NCI-H146 (cell line): ENCODE results near the gene SCIN.
"Not testable (repeated sequence)": the region's sequence is repeated elsewhere in the genome, so short reads cannot be mapped to it uniquely, and the experiment has no call there.

Experiments
- DNase-seq: peaks from one replicate; lab custom pipeline; 2025; lab: John Stamatoyannopoulos, UW

Gene SCIN

GRCh38 chr7:12687718-12688171, 117.2 kb downstream of the SCIN start:
- no peak for DNase-seq

- not testable (repeated sequence) for DNase-seq
Observed at GRCh38 chr7:12688485-12689170, 118.1 kb downstream of the SCIN start.

DNA sequence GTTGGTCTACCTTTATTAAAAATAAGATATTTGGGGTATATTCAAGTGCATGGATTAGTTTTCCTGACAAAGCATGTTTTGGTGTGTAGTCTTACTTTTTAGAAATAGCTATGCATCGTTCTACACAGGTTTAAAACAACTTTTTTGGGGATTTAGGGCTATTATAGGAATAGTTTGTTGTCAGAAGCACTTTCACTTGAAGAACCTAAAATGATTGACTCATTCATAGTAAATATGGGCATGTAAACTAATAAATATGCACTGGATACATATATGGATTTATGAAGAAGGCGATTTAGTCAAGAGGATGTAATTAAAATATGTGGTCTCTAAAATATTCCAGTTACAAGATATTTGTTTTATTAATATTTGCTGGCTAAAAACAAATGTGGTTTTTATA, 118.9 kb downstream of the SCIN start:
- DNase-seq, result no peak

DNA sequence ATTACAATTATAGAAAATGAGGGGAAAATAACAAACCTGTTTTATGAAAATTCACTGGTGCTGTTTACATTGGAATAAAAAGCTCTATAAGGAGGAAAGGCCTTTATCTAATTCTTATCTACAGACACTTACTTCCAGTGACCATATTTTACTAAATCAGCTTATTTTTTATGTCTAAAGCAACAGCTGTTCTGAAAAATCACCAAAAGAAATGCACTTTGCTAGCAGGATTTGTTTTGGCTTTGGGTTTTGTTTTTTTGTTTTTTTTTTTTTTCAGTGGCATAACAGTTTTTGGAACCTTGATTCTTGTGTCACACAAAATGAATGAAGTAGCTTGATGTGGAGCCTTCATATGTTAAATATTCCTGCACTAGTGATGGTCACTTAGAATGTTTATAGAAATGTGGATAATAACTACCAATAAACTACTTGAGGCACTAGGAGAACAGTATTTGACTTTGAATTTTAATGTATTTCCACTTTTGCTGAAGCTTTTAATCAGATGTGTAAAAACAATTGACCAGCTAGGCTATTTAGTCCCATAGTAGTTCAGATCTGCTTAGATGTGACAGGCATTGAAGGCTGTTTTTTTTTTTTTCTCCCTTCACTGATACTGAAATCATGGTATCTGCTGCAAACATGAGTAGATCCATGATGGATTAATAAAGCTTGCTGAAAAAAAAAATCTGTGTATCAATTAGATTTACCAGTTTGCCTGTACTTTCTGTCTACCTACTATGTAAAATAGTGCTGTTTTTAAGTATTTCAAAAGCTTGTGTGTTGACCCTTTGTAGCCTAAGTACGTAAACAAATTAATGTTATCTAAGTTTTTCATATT, 119.7 kb downstream of the SCIN start:
- DNase-seq, result no peak

DNA sequence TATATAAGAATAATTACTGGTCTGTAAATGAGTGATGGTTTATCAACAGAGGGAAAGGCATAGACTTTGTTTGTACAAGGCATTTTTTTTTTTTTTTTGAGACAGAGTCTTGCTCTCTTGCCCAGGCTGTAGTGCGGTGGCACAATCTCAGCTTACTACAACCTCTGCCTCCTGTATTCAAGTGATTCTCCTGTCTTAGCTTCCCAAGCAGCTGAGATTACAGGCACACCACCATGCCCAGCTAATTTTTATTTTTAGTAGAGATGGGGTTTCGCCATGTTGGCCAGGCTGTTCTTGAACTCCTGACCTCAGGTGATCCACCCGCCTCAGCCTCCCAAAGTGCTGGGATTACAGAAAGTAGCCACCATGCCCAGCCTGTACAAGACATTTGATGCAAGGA, 120.9 kb downstream of the SCIN start:
- not testable (repeated sequence) for DNase-seq

DNA sequence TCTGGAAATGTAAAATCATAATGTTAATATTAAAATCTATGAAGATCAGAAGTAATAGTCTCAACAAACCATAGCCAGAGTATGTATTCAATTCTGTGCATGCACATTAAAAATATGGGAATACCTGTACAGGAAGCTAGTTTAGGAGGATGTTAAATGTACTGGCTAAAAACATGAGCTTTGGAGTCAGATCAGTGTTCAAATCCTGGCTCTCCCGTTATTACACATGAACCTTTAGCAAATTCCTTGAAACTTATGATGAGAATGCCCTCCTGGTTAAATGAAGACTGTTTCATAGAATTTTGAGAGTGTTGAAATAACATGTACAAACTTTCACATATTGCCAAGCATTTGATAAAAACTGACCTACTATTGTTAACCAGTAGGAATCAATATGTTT, 121.5 kb downstream of the SCIN start:
- DNase-seq, result no peak

GRCh38 chr7:12692479-12693259, 122.1 kb downstream of the SCIN start:
- DNase-seq, result no peak

DNA sequence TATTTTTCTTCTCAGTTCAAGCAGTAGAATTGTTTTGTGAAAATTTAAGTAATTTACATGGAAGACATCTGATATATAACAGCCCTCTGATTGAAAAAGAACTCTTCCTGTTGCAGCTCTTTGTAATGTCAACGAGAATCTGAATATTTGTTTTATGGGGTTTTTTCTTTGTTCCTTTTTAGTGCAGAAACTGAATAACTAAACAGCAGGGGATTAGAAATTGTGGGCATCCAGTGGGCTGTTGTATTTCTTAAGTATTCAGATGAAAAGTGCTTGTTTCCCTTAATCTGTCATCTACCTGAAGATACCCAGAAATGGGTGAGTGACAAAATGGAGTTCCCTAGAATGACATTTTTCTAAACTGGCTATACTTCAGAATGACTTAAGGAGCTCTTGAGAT, 124.3 kb downstream of the SCIN start:
- DNase-seq, result no peak

- no peak for DNase-seq
Observed at GRCh38 chr7:12695965-12696364, 125.4 kb downstream of the SCIN start.

DNA sequence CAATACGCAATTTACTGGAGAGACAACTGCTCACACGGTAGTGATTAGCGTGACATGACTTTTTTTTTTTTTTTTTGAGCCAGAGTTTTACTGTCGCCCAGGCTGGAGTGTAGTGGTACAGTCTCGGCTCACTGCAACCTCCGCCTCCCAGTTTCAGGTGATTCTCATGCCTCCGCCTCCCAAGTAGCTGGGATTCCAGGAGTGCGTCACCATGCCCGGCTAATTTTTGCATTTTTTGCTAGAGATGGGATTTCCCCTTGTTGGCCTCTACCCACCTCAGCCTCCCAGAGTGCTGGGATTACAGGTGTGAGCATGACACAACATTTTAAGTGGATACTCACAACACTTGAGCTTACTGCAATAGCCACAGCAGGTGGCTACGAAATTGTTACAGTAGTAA, 128.8 kb downstream of the SCIN start:
- no peak for DNase-seq

DNA sequence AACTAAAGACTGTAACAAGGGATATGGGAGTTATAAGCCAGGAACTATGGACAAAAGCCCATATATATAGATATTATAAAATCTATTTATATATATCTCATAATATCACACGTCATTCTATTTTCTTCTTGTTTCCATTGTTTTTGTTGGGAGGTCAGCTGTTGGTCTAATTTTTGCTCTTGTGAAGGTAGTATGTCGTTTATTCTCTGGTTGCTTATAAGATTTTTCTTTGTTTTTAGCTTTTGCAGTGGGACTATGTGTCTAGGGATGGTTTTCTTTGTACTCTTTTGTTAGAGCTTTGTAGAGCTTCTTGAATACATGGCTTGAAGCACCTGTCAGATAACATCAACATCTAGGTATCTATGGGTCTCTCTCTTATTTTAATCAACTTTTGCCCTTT, 130.9 kb downstream of the SCIN start:
- DNase-seq, result no peak

GRCh38 chr7:12703881-12704280, 133.4 kb downstream of the SCIN start:
- DNase-seq, result no peak

DNA sequence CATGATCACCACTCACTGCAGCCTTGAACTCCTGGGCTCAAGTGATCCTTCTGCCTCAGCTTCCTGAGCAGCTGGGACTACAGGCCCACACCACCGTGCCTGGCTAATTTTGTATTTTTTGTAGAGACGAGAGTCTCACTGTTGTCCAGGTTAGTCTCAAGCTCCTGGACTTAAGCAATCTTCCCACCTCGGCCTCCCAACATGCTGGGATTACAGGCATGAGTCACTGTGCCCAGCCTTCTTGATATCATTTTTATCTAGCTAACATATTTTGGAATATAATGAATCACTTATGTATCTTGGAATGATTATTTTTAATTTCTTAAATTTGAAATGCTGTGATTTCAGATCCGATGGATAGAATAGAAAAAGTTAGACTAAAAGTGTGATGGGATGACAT, 135.4 kb downstream of the SCIN start:
- DNase-seq, result no peak

DNA sequence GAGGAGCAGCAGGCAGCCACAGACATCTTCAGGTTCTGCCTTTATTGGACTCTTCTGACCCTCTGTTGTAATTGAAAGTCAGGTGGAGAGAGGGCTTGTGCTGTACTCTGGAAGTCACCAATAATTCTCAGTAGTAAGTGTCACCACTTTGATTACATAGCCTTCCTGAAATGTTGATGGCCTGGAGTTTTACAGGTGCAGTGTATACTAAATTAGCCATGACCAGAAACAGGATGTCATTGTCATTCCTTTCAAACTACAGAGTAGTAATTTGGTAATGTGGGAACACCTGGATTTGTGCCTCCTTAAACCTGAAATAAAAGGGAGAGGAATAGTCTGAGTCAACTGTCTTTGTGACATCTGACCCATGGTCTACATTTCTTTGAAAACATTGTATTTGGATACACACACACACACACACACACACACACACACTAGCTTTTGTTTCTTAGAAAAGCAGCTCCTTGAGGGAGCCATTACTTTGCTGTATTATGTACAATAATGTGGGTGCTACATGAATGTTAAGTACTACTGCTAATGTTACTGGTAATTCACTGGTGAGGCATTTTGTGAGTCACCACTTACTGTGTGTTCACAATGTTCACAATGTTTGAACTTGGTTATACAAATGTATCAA, 136.5 kb downstream of the SCIN start:
- peak; percentile 57 for DNase-seq

DNA sequence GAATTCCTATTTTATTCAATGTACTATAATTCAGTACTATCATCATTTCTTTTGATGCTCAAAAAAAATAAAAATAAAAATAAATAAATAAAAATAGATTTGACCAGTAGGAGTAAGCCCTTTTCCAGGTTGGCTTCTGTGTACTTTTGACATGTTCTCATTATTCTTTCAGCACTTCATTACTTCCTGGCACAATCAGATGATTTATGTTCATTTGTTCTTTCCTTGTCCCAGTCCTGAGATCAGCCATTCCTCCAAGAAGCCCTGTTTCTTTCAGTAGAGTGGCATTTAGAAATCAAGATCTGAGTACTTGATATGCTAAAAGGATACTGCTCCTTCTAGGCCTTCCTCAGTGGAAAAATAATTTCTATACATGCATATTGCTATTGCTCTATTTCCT, 137.8 kb downstream of the SCIN start:
- no peak for DNase-seq
